A204.1 (cell line): ENCODE measurements around the gene EYA3.

Experiments
- FAIRE-seq: peaks from 2 replicates; lab custom pipeline; 2012; peaks lifted over from hg19 to GRCh38; lab: Jason Lieb, UNC

Gene EYA3

DNA sequence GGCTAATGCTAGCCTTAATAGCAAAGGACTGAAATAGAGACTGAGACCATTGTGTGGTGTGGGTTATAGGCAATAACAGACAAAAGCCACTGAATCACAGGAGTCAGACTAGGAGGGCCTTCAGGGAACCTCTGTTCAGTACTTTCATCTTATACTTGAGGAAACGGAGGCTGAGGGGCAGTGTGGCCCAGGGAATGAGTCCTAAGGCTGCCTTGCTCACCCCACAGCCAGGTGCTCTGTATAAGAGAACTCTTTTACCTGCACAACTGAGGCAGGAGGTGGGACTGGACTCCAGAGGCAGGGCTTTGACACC is 150.9 kb downstream of the EYA3 start:
- FAIRE-seq, result no peak

DNA sequence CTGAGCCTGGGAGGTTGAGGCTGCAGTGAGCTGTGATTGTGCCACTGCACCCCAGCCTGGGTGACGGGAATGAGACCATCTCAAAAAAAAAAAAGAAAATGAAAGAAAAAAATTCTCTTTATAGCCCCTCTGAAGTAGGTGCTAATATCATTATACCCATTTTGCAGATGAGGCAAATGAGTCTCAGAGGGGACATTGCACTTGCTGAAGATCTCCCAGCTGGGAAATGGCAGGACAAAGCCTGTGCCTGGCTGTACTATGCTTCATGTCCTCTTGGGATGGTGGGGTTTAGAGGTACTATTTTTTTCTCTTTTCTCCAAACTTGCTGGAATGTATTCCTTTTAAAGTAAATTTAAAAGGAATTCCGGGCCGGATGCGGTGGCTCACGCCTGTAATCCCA is 152.0 kb downstream of the EYA3 start:
- FAIRE-seq, result no peak

- FAIRE-seq, result no peak
Observed at GRCh38 chr1:27935721-27936120, 152.7 kb downstream of the EYA3 start.

DNA sequence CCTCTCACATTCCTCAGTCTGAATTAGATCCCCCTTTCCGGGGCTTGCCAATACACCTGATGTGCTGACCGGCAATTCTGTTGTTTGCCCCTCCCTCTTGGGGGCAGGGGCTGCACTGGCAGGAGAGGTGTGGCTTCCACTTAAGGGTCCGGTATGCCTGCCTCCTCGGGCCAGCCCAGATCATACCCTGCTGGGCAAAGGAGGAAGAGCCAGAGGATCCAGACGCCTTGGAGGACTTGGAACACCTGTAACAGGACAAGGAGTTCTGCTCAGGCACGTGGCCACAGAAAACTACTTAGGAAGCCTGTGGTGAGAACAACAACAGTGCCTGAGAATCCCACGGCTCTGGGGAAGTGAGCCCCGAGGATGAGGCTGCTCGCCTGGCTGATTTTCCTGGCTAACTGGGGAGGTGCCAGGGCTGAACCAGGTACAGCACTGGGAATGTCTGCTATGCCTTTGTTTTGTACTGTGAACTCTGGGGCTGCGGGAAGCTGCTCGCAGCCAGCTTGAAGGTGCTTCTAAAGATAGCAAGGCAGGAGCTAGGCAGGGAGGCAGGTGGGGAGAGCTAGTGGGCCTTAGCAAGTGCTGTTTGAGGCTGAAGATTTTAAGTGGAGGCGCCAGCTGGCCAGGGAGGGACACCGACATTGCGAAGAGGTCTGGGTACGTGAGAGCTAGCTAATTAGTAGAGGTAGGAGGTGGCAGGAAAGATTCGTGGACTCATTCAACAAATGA is 153.4 kb downstream of the EYA3 start, which contains the start of gene SMPDL3B:
Gene SMPDL3B, plus strand, starts transcription at position 183 of the 732 bp plus-strand sequence. Its CDS starts 184 bp downstream, at position 367.
- FAIRE-seq, result no peak

- no peak for FAIRE-seq
Observed at GRCh38 chr1:27931759-27932158, 156.7 kb downstream of the EYA3 start.

- no peak for FAIRE-seq
Observed at GRCh38 chr1:27931184-27931583, 157.2 kb downstream of the EYA3 start.

GRCh38 chr1:27928216-27928954 is 160.0 kb downstream of the EYA3 start:
- no peak for FAIRE-seq

GRCh38 chr1:27922272-27922671 is 166.1 kb downstream of the EYA3 start:
- FAIRE-seq, result no peak
